Suprapubic skin (tissue), 4 donors: ENCODE results near the gene PPP1CC.

Source experiments
- CTCF ChIP-seq, 2 donors: fragments of 200-600 bp in 1 of 2; fragments of 450-650 bp in 1 of 2; sonication (generic) in 1 of 2; IDR thresholded peaks; one replicate each; pipeline ENCODE4 v1.5.1; 2016 to 2019; ENCODE audit warnings: antibody characterized with exemption in 2 of 2, mild to moderate bottlenecking in 1 of 2, moderate library complexity in 1 of 2
- EP300 ChIP-seq: sonication (generic); formaldehyde crosslinking; IDR thresholded peaks from one replicate; pipeline ENCODE4 v1.6.1; 2017; ENCODE audit warnings: antibody characterized with exemption
- POLR2A ChIP-seq, 2 donors: fragments of 450-650 bp; IDR thresholded peaks; one replicate each; pipeline ENCODE4 v1.6.1; 2017; ENCODE audit warnings: antibody characterized with exemption in 2 of 2, mild to moderate bottlenecking in 2 of 2, moderate library complexity in 2 of 2
- POLR2AphosphoS5 ChIP-seq, 3 donors: sonication (generic); formaldehyde crosslinking; IDR thresholded peaks; one replicate each; pipeline ENCODE4 v1.6.1; 2017; ENCODE audit warnings: antibody characterized with exemption in 3 of 3

GRCh38 chr12:110676171-110676570 lies 66.5 kb downstream of the PPP1CC start:
- TF ChIP-seq POLR2A (IDR thresholded peaks at IDR 0.05) (no peak), CTCF (IDR thresholded peaks at IDR 0.05) (no peak), EP300 (no peak), POLR2AphosphoS5 (IDR thresholded peaks at IDR 0.05) (no peak)
